Measurements from ENCODE around the gene OR14A16.

Gene OR14A16, protein sequence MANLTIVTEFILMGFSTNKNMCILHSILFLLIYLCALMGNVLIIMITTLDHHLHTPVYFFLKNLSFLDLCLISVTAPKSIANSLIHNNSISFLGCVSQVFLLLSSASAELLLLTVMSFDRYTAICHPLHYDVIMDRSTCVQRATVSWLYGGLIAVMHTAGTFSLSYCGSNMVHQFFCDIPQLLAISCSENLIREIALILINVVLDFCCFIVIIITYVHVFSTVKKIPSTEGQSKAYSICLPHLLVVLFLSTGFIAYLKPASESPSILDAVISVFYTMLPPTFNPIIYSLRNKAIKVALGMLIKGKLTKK

DNA sequence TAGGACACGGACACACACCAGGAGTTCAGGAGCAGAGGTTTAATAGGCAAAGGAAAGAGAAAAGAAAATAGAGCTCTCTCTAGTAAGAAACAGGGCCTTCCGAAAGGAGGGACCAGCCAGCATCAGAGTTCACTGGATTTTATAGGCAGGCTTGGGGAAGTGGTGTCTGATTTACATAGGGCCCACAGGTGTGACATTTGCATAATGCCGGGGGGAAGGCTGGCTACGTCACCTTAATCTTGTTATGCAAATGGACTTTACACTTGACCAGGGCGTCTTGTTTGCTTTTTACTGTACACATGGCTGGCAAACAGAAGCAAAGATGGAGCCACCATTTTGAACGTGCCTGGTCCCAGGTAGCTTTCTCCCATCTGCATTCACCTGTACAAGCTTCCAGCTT, at the start of gene OR14A16:
Gene OR14A16 (minus strand): TSS at position 97 of the 400 bp plus-strand sequence. CDS start 8,390 bp downstream, outside the sequence.
- FAIRE-seq = no peak

GRCh38 chr1:247865416-247865815, 41.5 kb upstream of the OR14A16 start:
- FAIRE-seq = no peak

- FAIRE-seq = no peak
Measured at GRCh38 chr1:247864644-247865043, 40.7 kb upstream of the OR14A16 start.

DNA sequence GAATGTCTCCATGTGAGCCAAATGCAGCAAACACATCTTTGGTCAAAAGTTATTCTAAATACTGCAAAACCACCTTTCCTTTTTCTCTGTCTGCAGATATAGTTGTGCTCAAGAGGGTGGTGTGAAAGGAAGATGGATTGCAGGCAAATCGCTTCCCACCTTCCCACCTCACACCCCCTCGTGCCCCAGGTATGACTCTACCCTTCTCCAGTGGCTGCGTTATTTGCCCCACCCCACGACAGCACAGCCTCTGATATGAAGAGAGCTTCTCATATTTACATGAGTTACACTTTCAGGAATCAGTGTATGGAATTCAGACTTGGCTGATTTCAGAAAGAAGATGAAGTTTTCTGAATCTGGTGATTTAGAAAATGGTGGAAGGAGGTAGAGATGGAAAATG, 38.8 kb upstream of the OR14A16 start:
- no peak for FAIRE-seq

GRCh38 chr1:247857985-247858619, 34.2 kb upstream of the OR14A16 start:
- FAIRE-seq = no peak

- FAIRE-seq = no peak
Measured at GRCh38 chr1:247857069-247857984, 33.4 kb upstream of the OR14A16 start, which contains the start of gene TRIM58. Gene TRIM58, plus strand, starts transcription at chr1:247857187. Its CDS starts 60 bp downstream, at chr1:247857247.

DNA sequence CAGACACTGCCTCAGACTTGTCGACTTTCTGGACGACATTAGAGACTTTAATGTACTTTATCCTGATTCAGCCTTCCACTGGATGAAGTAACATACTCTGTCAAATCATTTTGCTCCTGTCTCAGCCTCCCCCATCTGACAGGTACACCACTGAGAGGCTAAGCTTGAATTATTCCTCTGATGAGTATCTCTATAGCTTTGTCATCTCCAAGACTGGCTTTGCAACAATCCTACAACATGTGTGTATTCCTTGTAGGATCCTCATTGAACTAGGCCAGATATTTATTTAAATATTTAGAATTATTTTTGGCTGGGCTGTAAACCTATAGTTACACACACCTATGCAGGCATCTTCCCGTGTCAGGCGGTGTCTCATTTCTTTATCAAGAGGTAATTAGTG, 32.0 kb upstream of the OR14A16 start:
- FAIRE-seq = no peak

GRCh38 chr1:247854899-247855545, 31.1 kb upstream of the OR14A16 start:
- FAIRE-seq = no peak

DNA sequence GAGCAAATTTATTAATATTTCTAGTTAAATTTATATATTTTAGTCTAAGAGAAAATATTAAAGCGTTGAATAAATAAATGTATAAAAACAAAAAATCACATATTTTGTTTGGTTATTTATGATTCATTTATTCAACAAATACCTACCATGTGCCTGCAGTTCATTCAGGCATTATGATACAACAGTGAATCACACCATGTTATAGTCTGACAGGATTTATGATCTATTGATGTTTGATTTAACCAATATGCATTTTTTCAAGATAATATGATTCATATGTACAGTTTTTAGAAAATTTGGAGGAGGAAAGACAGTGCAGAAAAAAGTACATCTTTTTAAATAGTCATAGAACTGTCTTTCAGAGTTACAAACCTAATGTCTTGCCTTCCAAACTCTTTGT, 25.7 kb upstream of the OR14A16 start:
- FAIRE-seq = peak; percentile 43

GRCh38 chr1:247848346-247848745, 24.4 kb upstream of the OR14A16 start:
- FAIRE-seq = no peak

GRCh38 chr1:247845693-247846017, 21.7 kb upstream of the OR14A16 start:
- no peak for FAIRE-seq

GRCh38 chr1:247845011-247845692, 21.2 kb upstream of the OR14A16 start:
- FAIRE-seq = no peak

GRCh38 chr1:247843411-247843810, 19.5 kb upstream of the OR14A16 start:
- no peak for FAIRE-seq

DNA sequence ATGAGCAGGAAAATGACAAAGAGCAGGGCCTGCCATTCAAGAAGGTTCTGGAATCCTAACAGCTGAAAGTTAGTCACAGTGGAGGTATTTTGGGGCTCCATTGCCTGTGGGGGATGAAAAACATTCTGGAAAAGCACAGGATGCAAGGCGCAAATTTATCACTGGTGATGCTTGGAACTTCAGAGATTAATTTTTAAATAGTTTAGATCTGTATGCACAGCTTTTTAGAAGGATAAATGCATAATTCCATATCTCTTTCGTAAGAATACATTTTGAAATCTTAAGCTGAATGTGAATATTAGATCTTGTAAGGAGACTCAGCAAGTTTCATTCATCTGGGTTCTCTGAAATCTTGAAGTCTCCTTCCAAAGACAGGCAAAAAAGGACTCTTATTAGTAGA, 17.9 kb upstream of the OR14A16 start, which contains the start of gene OR11L1:
Gene OR11L1 (minus strand): TSS at position 101 of the 400 bp plus-strand sequence. CDS start 0 bp downstream, at position 101.
- FAIRE-seq = no peak

- no peak for FAIRE-seq
Measured at GRCh38 chr1:247840818-247841217, 16.9 kb upstream of the OR14A16 start.

DNA sequence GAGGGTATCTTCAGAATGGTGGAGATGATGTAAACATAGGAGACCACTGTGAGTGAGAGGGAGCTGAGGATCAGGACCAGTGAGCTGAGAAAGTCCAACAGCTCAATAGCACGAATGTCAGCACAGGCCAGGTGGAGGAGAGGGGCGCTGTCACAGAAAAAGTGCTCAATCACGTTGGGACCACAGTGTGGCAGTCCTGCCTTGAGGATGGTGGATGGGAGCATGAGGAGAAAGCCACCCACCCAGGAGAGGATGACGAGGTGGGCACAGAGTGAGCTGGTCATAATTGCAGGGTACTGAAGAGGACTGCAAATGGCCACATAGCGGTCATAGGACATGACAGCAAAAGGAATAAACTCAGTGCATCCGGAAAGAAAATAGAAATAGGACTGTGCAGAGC, 9.7 kb upstream of the OR14A16 start:
- no peak for FAIRE-seq

GRCh38 chr1:247829656-247830055, 5.7 kb upstream of the OR14A16 start:
- FAIRE-seq = no peak

DNA sequence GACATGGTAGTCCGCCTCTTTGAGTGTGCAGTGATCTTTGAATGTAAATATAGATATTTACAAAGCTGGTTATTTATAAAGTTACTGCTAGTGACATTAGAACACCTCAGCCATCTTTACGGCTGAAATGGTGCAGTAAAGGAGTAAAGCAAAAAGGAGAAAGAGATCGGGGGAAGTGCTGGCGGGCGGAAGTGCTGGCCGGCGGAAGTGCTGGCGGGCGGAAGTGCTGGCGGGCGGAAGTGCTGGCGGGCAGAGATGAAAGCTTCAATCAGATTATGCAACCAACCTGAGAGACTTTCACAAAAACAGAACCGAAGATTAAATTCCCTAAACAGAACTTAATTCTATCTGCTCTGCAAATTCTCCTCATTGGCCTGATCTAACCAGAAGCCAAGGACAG, 1.4 kb upstream of the OR14A16 start:
- no peak for FAIRE-seq

GRCh38 chr1:247822060-247822459, 1.9 kb downstream of the OR14A16 start:
- no peak for FAIRE-seq

GRCh38 chr1:247812637-247813036, 11.3 kb downstream of the OR14A16 start:
- no peak for FAIRE-seq

GRCh38 chr1:247797518-247797917, 26.4 kb downstream of the OR14A16 start:
- FAIRE-seq = no peak

GRCh38 chr1:247769603-247770002, 54.3 kb downstream of the OR14A16 start:
- FAIRE-seq = no peak

Data from colon (tissue), 2 donors.